Caco-2 (cell line): ENCODE results near the gene MFSD1. TPM values are rescaled to one million over a fixed set of nuclear protein-coding genes. Genes with fewer than 3 reads are reported as not detected.

Experiments
- BruUV-seq: library from RNA; stranded (reverse); fragments of 400-500 nt; replicated peaks from 2 replicates; lab custom pipeline; 2021; lab: Mats Ljungman, UMichigan
- CTCF ChIA-PET: fragments of 300-600 bp; sonication (Branson Sonifier 250); formaldehyde crosslinking; loops from one replicate; lab custom pipeline; 2022; ENCODE audit warnings: antibody characterized with exemption; lab: Charles Lee
- POLR2A ChIA-PET: fragments of 300-600 bp; sonication (Branson Sonifier 250); formaldehyde crosslinking; loops from one replicate; lab custom pipeline; 2022; ENCODE audit warnings: antibody characterized with exemption; lab: Charles Lee
- DNase-seq, 2 experiments: peaks; one replicate each; pipeline versions ENCODE4 v3.0.0 to v3.0.0-alpha.2; 2020 to 2022
- H3K27me3 ChIP-seq: replicated peaks from 2 replicates; pipeline ENCODE4 v1.6.0; 2011; ENCODE audit warnings: low read length; ENCODE audit not compliant: control insufficient read depth, insufficient read depth
- H3K36me3 ChIP-seq: 2 replicates; pipeline ENCODE4 v1.5.1; 2011; ENCODE audit warnings: low read length; ENCODE audit not compliant: control insufficient read depth, insufficient read depth
- H3K4me1 ChIP-seq: fragments of 250-450 bp; sonication (Bioruptor Pico); 2 replicates; pipeline ENCODE4 v1.5.1; 2020; ENCODE audit warnings: mild to moderate bottlenecking
- H3K4me3 ChIP-seq: 2 replicates; pipeline ENCODE4 v1.5.1; 2011; ENCODE audit warnings: low read depth, mild to moderate bottlenecking, control low read depth, low read length
- H3K9me3 ChIP-seq: fragments of 250-450 bp; sonication (Bioruptor Pico); 2 replicates; pipeline ENCODE4 v1.5.1; 2020; ENCODE audit warnings: mild to moderate bottlenecking, moderate library complexity
- H3K27ac Mint-ChIP-seq: one replicate; pipeline ENCODE4 v1.8.0; 2022; ENCODE audit warnings: mixed read lengths; ENCODE audit not compliant: unreplicated experiment
- H3K27me3 Mint-ChIP-seq: one replicate; pipeline ENCODE4 v1.8.0; 2022; ENCODE audit warnings: mixed read lengths; ENCODE audit not compliant: insufficient read depth, unreplicated experiment
- H3K36me3 Mint-ChIP-seq: one replicate; pipeline ENCODE4 v1.8.0; 2022; ENCODE audit warnings: mild to moderate bottlenecking, mixed read lengths; ENCODE audit not compliant: insufficient read depth, unreplicated experiment
- H3K4me1 Mint-ChIP-seq: one replicate; pipeline ENCODE4 v1.8.0; 2022; ENCODE audit warnings: low read depth, mixed read lengths; ENCODE audit not compliant: unreplicated experiment
- H3K4me3 Mint-ChIP-seq: one replicate; pipeline ENCODE4 v1.8.0; 2022; ENCODE audit warnings: mild to moderate bottlenecking, moderate library complexity, mixed read lengths; ENCODE audit not compliant: unreplicated experiment
- H3K9me3 Mint-ChIP-seq: one replicate; pipeline ENCODE4 v1.8.0; 2022; ENCODE audit warnings: mixed read lengths; ENCODE audit not compliant: unreplicated experiment
- CTCF ChIP-seq, 2 experiments: fragments of 200-600 bp in 1 of 2; IDR thresholded peaks; 1 replicate in 1 of 2; 2 replicates in 1 of 2; pipeline versions ENCODE4 v1.5.1 to v1.8.0; 2011 to 2022; ENCODE audit warnings: antibody characterized with exemption in 1 of 2, control low read depth in 1 of 2, inconsistent platforms in 1 of 2, low read depth in 1 of 2, low read length in 1 of 2, mild to moderate bottlenecking in 1 of 2, moderate library complexity in 1 of 2; ENCODE audit not compliant: insufficient read depth in 1 of 2, severe bottlenecking in 1 of 2, unreplicated experiment in 1 of 2
- intact Hi-C: fragments of 100-400 bp; cut with micrococcal nuclease; formaldehyde crosslinking; loops from one replicate; pipeline ENCODE4 v1.10.0; 2022; ENCODE audit not compliant: unreplicated experiment
- total RNA-seq: library from RNA; stranded (reverse); gene quantifications from 2 replicates; pipeline ENCODE4 v1.2.3, GENCODE V29; 2022

The MFSD1 gene
- total RNA-seq, 1 experiment from 2014 or later = 16.9 TPM

DNA sequence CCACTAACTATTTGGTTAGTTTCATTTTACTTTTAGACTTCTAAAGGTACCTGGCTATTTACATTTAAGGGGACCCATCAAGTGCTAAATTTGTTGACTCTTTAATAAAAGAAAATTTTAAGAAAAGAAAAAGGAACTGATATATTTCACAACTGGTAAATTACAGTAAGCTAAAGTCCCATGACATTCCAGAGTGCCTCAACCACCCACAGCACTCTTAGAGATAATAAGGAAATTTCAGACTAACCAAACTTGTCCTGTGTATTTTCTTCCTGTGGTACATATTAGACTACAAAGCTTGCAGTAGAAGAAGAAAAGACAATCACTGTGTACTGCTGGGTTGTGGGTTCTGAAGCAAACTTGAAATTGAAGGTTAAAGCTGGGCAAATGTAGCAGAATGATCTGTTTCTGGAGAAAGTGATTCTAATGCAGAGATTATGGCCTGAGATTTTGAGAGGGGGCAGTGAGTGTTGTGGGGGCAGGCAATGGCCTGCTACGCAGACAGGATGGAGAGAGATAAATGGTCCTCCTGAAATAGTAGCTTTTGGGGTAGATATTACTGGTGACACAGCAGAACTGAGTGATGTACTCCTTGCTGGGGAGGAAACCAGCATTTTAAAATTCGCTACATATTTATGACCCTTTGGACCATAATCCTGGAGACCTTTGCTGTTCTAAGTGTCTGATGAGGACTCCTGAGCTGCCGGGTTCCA lies 24.5 kb upstream of the MFSD1 start:
- ChIA-PET CTCF (no interaction called here), POLR2A (no interaction called here)
- no peak for TF ChIP-seq CTCF (IDR thresholded peaks at IDR 0.05; ENCODE audit: insufficient read depth in 1 of 2, low read depth in 1 of 2, low read length in 1 of 2, severe bottlenecking in 1 of 2, unreplicated experiment in 1 of 2)
- Histone ChIP-seq H3K27me3 (no peaks in the 10 kb centered on the region), H3K4me3 (no peak overlapping the region), H3K4me1 (peaks cover 10% of the 10 kb centered on the region), H3K36me3 (no peaks in the 10 kb centered on the region), H3K9me3 (no peaks in the 10 kb centered on the region)
- Mint-ChIP-seq H3K36me3 (no peaks in the 10 kb centered on the region), H3K27ac (no peak overlapping the region), H3K4me1 (peaks cover 19% of the 10 kb centered on the region), H3K4me3 (no peak overlapping the region), H3K9me3 (peaks cover 9% of the 10 kb centered on the region), H3K27me3 (no peaks in the 10 kb centered on the region)
- BruUV-seq = no TSS peak
- DNase-seq = no peak
- intact Hi-C loops = no loop called here

- no peak overlapping the region for H3K4me3 Mint-ChIP-seq
- ChIA-PET POLR2A (no interaction called here), CTCF (no interaction called here)
- Histone ChIP-seq H3K9me3 (no peaks in the 10 kb centered on the region), H3K4me3 (no peak overlapping the region), H3K36me3 (no peaks in the 10 kb centered on the region), H3K4me1 (peaks cover 6% of the 10 kb centered on the region), H3K27me3 (no peaks in the 10 kb centered on the region)
- no TSS peak for BruUV-seq
- H3K27ac Mint-ChIP-seq = no peak overlapping the region
- no peaks in the 10 kb centered on the region for H3K36me3 Mint-ChIP-seq
- H3K4me1 Mint-ChIP-seq = peaks cover 6% of the 10 kb centered on the region
- H3K9me3 Mint-ChIP-seq = peaks cover 3% of the 10 kb centered on the region
- TF ChIP-seq CTCF (IDR thresholded peaks at IDR 0.05; ENCODE audit: insufficient read depth in 1 of 2, low read depth in 1 of 2, low read length in 1 of 2, severe bottlenecking in 1 of 2, unreplicated experiment in 1 of 2) = no peak
- H3K27me3 Mint-ChIP-seq = no peaks in the 10 kb centered on the region
- DNase-seq = no peak
- intact Hi-C loops = no loop called here
These were observed 21.1 kb upstream of the MFSD1 start for GRCh38 chr3:158780766-158781165.

DNA sequence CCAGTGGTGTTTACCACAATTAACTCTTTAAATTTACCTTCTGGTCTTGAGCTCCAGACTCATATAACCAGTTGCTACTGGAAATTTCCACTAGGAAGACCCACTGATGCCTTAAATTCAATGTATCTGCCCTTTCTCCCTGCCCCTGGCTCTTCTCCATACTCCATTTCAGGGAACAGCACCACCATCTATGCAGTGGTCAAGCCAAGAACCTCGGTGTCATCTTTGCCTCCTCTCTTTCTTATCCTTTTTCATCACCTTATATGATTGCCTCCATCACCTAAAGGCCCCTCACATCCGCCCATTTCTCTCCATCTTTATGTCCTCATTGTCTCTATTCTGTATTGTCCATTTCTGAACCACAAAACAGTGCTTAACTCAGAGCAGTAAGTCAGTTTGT lies 20.7 kb upstream of the MFSD1 start:
- no peak overlapping the region for H3K4me3 ChIP-seq
- CTCF ChIA-PET = no interaction called here
- Mint-ChIP-seq H3K4me1 (peaks cover 6% of the 10 kb centered on the region), H3K4me3 (no peak overlapping the region), H3K36me3 (no peaks in the 10 kb centered on the region), H3K9me3 (peaks cover 8% of the 10 kb centered on the region), H3K27ac (no peak overlapping the region), H3K27me3 (no peaks in the 10 kb centered on the region)
- no peak for DNase-seq
- POLR2A ChIA-PET = no interaction called here
- no peaks in the 10 kb centered on the region; the same call in 1 of the 2 replicates for H3K9me3 ChIP-seq
- TF ChIP-seq CTCF (IDR thresholded peaks at IDR 0.05; ENCODE audit: insufficient read depth in 1 of 2, low read depth in 1 of 2, low read length in 1 of 2, severe bottlenecking in 1 of 2, unreplicated experiment in 1 of 2) = no peak
- intact Hi-C loops = no loop called here
- H3K36me3 ChIP-seq = no peaks in the 10 kb centered on the region
- peaks cover 1% of the 10 kb centered on the region for H3K4me1 ChIP-seq
- H3K27me3 ChIP-seq = no peaks in the 10 kb centered on the region
- no TSS peak for BruUV-seq
